PFSK-1 (cell line): ENCODE measurements around the gene SPDEF.

ENCODE experiments used
- FOXP2 ChIP-seq: optimal IDR thresholded peaks from 2 replicates; pipeline ENCODE3; 2011; ENCODE audit warnings: borderline replicate concordance, control low read depth, inconsistent platforms; ENCODE audit not compliant: insufficient read depth; ENCODE audit errors: extremely low read length, extremely low read depth
- POLR2AphosphoS5 ChIP-seq: IDR thresholded peaks from 2 replicates; pipeline ENCODE4 v1.6.1; 2012; ENCODE audit warnings: low read depth, mild to moderate bottlenecking, control low read depth, low read length, moderate library complexity
- SIN3A ChIP-seq: IDR thresholded peaks from 2 replicates; pipeline ENCODE4 v1.6.1; 2012; ENCODE audit warnings: mild to moderate bottlenecking, low read length, moderate library complexity, borderline replicate concordance; ENCODE audit not compliant: insufficient read depth
- TAF1 ChIP-seq: IDR thresholded peaks from 2 replicates; pipeline ENCODE4 v1.6.1; 2012; ENCODE audit warnings: low read length, control low read depth, borderline replicate concordance; ENCODE audit not compliant: insufficient read depth
- TF ChIP-seq, protein P1 (sequence below), 2 experiments: IDR thresholded peaks; 2 replicates each; pipeline versions ENCODE4 v1.6.1 to v1.8.0; 2011 to 2012; ENCODE audit warnings: low read depth in 2 of 2, low read length in 2 of 2, control low read depth in 1 of 2, inconsistent platforms in 1 of 2, mild to moderate bottlenecking in 1 of 2, moderate library complexity in 1 of 2; ENCODE audit not compliant: insufficient read depth in 1 of 2

The SPDEF gene

GRCh38 chr6:34513646-34514045, 42.5 kb downstream of the SPDEF start:
- TF ChIP-seq SIN3A (no peak), POLR2AphosphoS5 (no peak), TAF1 (no peak), FOXP2 (no peak)
- TF ChIP-seq, protein P1, sequence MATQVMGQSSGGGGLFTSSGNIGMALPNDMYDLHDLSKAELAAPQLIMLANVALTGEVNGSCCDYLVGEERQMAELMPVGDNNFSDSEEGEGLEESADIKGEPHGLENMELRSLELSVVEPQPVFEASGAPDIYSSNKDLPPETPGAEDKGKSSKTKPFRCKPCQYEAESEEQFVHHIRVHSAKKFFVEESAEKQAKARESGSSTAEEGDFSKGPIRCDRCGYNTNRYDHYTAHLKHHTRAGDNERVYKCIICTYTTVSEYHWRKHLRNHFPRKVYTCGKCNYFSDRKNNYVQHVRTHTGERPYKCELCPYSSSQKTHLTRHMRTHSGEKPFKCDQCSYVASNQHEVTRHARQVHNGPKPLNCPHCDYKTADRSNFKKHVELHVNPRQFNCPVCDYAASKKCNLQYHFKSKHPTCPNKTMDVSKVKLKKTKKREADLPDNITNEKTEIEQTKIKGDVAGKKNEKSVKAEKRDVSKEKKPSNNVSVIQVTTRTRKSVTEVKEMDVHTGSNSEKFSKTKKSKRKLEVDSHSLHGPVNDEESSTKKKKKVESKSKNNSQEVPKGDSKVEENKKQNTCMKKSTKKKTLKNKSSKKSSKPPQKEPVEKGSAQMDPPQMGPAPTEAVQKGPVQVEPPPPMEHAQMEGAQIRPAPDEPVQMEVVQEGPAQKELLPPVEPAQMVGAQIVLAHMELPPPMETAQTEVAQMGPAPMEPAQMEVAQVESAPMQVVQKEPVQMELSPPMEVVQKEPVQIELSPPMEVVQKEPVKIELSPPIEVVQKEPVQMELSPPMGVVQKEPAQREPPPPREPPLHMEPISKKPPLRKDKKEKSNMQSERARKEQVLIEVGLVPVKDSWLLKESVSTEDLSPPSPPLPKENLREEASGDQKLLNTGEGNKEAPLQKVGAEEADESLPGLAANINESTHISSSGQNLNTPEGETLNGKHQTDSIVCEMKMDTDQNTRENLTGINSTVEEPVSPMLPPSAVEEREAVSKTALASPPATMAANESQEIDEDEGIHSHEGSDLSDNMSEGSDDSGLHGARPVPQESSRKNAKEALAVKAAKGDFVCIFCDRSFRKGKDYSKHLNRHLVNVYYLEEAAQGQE (IDR thresholded peaks at IDR 0.05; ENCODE audit: insufficient read depth in 1 of 2, low read depth in 2 of 2, low read length in 2 of 2): no peak

GRCh38 chr6:34512738-34513115, 43.4 kb downstream of the SPDEF start:
- TF ChIP-seq TAF1: no peak
- TF ChIP-seq POLR2AphosphoS5: no peak
- TF ChIP-seq SIN3A: no peak
- TF ChIP-seq, protein P1 (IDR thresholded peaks at IDR 0.05; ENCODE audit: insufficient read depth in 1 of 2, low read depth in 2 of 2, low read length in 2 of 2): no peak
- TF ChIP-seq FOXP2: no peak

DNA sequence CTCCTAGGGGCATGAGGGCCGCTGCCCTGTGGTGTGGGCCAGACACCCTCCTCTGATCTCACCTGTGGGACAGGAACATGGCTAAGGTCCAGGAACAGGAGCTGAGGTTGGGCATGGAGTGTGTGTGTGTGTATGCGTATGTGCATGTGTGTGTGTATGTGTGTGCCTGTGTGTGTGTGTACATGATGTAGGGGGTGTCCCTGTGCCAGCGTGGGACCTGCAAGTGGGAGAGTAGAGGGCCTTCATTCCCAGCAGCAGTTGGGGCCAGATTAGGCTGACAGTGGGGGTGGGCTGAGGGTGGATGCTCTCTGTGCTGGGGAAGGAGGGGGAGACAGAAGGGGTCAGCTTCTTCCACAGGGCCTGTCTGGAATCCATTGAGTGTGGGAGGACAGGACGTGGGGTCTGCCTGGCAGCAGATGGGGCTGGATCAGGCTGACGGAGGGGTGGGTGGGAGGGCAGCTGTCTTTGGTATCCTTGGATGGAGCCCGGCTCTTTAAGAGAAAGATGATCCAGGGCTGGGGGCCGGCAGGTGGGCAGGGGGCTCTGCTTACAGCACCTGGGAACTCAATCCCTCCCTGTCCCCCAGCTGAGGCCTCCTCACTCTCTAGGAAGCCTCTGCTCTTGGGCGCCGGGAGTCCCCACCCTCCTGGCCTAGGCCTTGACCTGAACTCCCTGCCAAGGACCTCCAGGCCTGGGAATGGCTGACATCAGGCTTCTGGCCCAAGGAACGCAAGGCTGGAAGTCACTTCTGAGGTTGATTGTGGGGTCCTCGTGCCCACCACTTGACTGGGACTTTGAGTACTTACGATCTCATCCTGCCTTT, 44.0 kb downstream of the SPDEF start:
- TF ChIP-seq FOXP2: no peak

GRCh38 chr6:34511214-34511914, 44.8 kb downstream of the SPDEF start:
- TF ChIP-seq, protein P1 (IDR thresholded peaks at IDR 0.05; ENCODE audit: insufficient read depth in 1 of 2, low read depth in 2 of 2, low read length in 2 of 2): no peak
- no peak for TF ChIP-seq SIN3A
- TF ChIP-seq POLR2AphosphoS5: no peak
- no peak for TF ChIP-seq FOXP2
- TF ChIP-seq TAF1: no peak

DNA sequence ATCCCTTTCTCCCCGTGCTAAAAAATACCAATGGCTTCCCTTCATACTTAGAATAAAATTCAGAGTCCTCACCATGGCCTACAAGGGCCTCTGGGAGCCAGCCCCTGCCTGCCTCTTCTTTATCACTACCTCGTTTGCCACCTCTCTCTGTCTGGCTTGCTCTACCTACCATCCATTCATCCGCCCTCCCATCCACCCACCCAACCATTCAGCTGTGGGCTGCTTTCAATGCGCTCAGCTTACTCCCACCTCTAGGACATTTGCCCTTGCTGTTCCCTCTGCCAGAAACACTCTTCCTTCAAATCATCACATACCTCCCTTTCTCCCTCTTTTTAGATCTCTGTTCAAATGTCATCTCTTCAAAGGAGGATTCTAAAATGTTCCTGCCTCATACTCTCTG, 45.8 kb downstream of the SPDEF start:
- TF ChIP-seq FOXP2 (no peak), POLR2AphosphoS5 (no peak), TAF1 (no peak), SIN3A (no peak)
- TF ChIP-seq, protein P1 (IDR thresholded peaks at IDR 0.05; ENCODE audit: insufficient read depth in 1 of 2, low read depth in 2 of 2, low read length in 2 of 2): no peak
